Small intestine (tissue), 7 donors: Measurements from ENCODE around the gene RIIAD1. TPM values are rescaled to one million over a fixed set of nuclear protein-coding genes. Genes with fewer than 3 reads are reported as not detected.

ENCODE experiments used
- DNase-seq, 2 donors: peaks; one replicate each; pipeline versions ENCODE4 v3.0.0 to v3.0.0-alpha.2; 2013
- FAIRE-seq: peaks from 2 replicates; lab custom pipeline; 2012; peaks lifted over from hg19 to GRCh38; lab: Jason Lieb, UNC
- H3K27ac ChIP-seq, 3 donors: one replicate each; pipeline ENCODE4 v1.5.1; 2013; ENCODE audit warnings: low read length in 2 of 3, mild to moderate bottlenecking in 2 of 3, control low read depth in 1 of 3, inconsistent platforms in 1 of 3, low read depth in 1 of 3, moderate library complexity in 1 of 3
- H3K27me3 ChIP-seq, 3 donors: one replicate each; pipeline ENCODE4 v1.6.1; 2013; ENCODE audit warnings: low read length in 3 of 3, inconsistent platforms in 1 of 3; ENCODE audit not compliant: control insufficient read depth in 3 of 3, insufficient read depth in 3 of 3
- H3K36me3 ChIP-seq, 3 donors: one replicate each; pipeline ENCODE4 v1.6.1; 2013; ENCODE audit warnings: low read length in 3 of 3, inconsistent platforms in 1 of 3, low read depth in 1 of 3, mild to moderate bottlenecking in 1 of 3, moderate library complexity in 1 of 3; ENCODE audit not compliant: control insufficient read depth in 3 of 3, insufficient read depth in 2 of 3
- H3K4me1 ChIP-seq, 3 donors: one replicate each; pipeline ENCODE4 v1.6.1; 2013; ENCODE audit warnings: low read length in 2 of 3, inconsistent platforms in 1 of 3, low read depth in 1 of 3, mild to moderate bottlenecking in 1 of 3, moderate library complexity in 1 of 3; ENCODE audit not compliant: control insufficient read depth in 3 of 3, insufficient read depth in 2 of 3
- H3K4me3 ChIP-seq, 3 donors: one replicate each; pipeline ENCODE4 v1.5.1; 2013; ENCODE audit warnings: low read length in 3 of 3, control low read depth in 1 of 3, inconsistent platforms in 1 of 3, low read depth in 1 of 3, mild to moderate bottlenecking in 1 of 3, moderate library complexity in 1 of 3
- H3K9me3 ChIP-seq, 2 donors: one replicate each; pipeline ENCODE4 v1.6.1; 2013; ENCODE audit warnings: low read depth in 1 of 2, low read length in 1 of 2; ENCODE audit not compliant: control insufficient read depth in 2 of 2, insufficient read depth in 1 of 2
- WGBS, 3 donors: extraction: QIAGEN DNeasy Blood & Tissue Kit; methylation state at CpG; one replicate each; pipeline ENCODE4 v1.1.7; 2013; 5-methylcytosine and 5-hydroxymethylcytosine counted together
- polyA plus RNA-seq, 4 donors: library from polyadenylated mRNA; stranded (reverse) in 3 of 4; unstranded in 1 of 4; fragments of 200-250 nt in 3 of 4; fragments of 120-200 nt in 1 of 4; gene quantifications; one replicate each; pipeline versions ENCODE4 v1.2.1 to v1.2.3, GENCODE V29; 2013
- donor health status: healthy with polysubstance abuse.
- donor health status: control.
- donor health status: control.
- donor health status: Bipolar disorder and iron deficiency.
- donor health status: healthy.

The RIIAD1 gene
- polyA plus RNA-seq, 4 donors, result 1.6 to 14.8 TPM; not detected in 2

DNA sequence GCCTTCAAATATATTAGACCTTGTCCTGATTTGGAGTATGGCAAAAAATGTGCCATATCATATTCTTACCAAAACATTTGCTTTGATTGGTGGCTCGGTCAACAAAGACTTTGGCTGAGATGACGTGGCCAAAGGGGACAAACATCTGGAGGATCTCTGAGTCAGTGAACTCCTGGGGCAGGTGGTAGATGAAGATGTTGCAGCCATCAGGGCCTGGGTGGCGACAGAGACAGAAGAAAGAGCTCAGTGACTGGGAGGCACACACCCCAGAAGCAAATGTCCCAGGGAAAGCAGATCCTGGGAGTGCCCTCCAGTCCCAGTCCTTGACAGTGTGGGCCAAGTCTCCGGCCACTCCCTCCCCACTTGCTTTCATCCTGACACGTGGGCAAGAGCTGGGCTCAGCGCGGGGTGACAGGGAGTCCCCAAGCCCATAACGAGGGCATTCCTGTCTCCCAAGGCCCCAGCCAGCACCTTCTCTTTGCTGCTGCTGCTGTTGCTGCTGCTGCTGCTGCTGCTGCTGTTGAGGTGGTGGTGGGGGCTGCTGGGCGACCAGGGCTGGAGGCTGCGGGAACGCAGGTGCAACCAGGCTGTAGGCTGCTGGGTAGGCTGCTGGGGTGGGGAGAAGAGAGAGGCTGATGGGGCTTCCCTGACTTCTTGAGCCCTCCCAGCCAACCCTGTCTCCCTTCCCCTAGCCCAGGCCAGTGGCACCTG, 15.4 kb upstream of the RIIAD1 start:
- peaks cover 0 to 92% (median 3%) of the 10 kb centered on the region in 3 donors for H3K36me3 ChIP-seq
- FAIRE-seq, result no peak

DNA sequence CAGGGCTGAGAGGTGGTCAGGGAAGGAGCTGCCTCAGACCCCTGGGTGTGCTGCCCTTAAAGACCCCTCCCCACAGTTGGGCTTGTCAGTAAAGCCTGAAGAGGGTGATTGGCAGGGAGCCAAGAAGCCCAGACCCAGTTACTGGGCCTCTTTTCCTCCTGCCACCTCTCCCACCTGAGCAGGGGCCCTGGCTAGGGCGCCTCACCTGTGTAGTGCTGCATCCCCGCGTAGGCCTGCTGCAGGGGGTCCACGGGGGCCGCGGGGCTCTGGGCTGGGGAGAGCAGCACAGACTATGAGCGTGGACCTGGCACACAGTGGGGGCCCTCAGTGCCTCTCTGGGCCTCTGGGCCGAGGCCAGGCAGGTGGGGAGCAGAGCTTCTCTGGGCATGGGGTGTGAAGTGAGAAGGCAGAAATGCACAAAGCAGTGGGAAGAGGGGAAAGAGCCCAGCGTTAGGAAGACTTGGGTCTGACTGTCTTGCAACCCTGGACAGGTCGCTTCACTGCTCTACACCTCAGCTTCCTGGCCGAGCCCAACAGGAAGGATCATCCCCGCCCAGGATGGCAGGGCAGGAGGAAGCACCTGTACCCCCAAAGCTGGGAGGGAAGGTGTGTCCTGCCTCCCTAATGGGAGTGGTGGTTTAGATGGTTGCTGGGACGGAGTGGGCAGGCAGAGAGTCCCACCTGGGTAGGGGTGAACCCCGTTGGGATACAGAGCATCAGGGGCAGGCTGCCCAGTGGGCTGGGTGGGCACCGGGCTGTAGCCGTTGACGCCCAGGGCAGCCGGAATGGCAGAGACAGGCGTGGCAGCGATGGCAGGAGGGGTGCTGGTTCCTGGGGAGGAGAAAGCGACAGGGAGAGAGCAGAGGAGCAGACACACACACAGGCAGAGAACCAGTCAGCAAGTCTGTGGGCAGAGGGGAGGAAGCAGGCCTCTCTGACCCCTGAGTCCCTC, 14.6 kb upstream of the RIIAD1 start:
- no peak for DNase-seq
- H3K27me3 ChIP-seq, result no peaks in the 10 kb centered on the region
- no peaks in the 10 kb centered on the region for H3K9me3 ChIP-seq
- H3K27ac ChIP-seq, result no peak overlapping the region
- peaks cover 0 to 30% (median 0%) of the 10 kb centered on the region in 3 donors for H3K4me1 ChIP-seq
- 72 to 81% (median 79%) methylated on average over 21 of the region's 21 CpGs for WGBS, 3 donors
- no peak overlapping the region for H3K4me3 ChIP-seq
- H3K36me3 ChIP-seq, result peaks cover 0 to 95% (median 0%) of the 10 kb centered on the region in 3 donors
- FAIRE-seq, result no peak

More for the DNA sequence above, 15.4 kb upstream of the RIIAD1 start:
- no peak overlapping the region for H3K27ac ChIP-seq
- peak in 1 of 2 donors; percentile 64 for DNase-seq
- H3K9me3 ChIP-seq, result no peaks in the 10 kb centered on the region
- no peak overlapping the region for H3K4me3 ChIP-seq
- peaks cover 0 to 21% (median 0%) of the 10 kb centered on the region in 3 donors for H3K4me1 ChIP-seq
- WGBS, 3 donors, result 12 to 57% (median 27%) methylated on average over 10 to 11 of the region's 11 CpGs
- no peaks in the 10 kb centered on the region for H3K27me3 ChIP-seq

DNA sequence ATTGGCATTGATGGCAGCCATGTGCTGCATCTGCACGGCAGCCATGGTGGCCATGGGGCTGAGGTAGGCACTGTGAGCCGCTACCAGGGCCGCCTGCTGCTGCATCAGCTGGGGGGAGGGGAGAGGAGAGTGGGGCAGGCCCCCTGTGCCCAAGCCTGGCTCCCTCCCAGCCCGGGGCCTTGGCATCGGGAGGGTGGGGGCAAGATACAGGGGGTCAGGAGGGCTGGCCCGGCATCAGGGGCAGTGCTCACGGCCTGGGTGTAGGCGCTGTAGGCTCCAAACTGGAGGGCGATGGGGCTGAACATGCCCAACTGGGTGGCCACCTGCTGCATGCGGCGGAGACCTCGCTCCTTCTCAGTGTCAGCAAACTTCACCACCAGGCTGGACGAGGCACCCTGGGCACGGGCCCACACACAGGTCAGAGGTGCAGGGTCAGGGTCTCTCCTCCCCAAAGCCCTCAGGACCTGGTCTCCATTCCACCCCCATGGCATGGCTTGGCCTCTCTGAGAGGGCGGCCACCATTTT, 13.7 kb upstream of the RIIAD1 start:
- 92 to 94% (median 92%) methylated on average over 12 to 15 of the region's 15 CpGs for WGBS, 3 donors
- no peak for DNase-seq
- no peak for FAIRE-seq

DNA sequence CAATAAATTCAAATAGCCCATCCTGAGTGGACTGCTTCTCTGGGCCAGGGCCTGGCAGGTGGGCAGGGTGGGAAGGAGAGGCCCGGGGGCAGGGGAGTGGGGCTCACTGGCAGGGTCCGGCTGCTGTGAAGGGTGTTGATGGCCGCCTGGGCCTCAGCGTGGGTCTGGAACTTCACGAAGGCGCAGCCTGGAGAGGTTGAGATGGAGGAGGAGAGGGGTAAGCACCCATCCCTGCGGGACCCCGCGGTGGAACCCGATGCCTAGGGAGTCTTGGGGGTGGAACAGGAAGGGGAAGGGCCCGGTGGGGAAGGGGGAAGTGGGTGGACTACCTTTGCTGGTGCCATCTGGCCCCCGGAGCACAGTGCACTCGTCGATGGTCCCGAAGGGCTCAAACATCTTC, 12.4 kb upstream of the RIIAD1 start:
- peaks cover 0 to 51% (median 7%) of the 10 kb centered on the region in 3 donors for H3K4me1 ChIP-seq
- H3K27ac ChIP-seq, result no peak overlapping the region
- DNase-seq (no peak), FAIRE-seq (no peak)
- peaks cover 0 to 90% (median 0%) of the 10 kb centered on the region in 3 donors for H3K36me3 ChIP-seq
- no peaks in the 10 kb centered on the region for H3K9me3 ChIP-seq
- no peaks in the 10 kb centered on the region for H3K27me3 ChIP-seq
- 83 to 94% (median 88%) methylated on average over 13 to 15 of the region's 15 CpGs for WGBS, 3 donors
- no peak overlapping the region for H3K4me3 ChIP-seq

More for the DNA sequence above, 13.7 kb upstream of the RIIAD1 start:
- Histone ChIP-seq H3K36me3 (peaks cover 0 to 96% (median 0%) of the 10 kb centered on the region in 3 donors), H3K4me1 (peaks cover 0 to 38% (median 7%) of the 10 kb centered on the region in 3 donors), H3K9me3 (no peaks in the 10 kb centered on the region), H3K27me3 (no peaks in the 10 kb centered on the region), H3K27ac (no peak overlapping the region), H3K4me3 (no peak overlapping the region)

DNA sequence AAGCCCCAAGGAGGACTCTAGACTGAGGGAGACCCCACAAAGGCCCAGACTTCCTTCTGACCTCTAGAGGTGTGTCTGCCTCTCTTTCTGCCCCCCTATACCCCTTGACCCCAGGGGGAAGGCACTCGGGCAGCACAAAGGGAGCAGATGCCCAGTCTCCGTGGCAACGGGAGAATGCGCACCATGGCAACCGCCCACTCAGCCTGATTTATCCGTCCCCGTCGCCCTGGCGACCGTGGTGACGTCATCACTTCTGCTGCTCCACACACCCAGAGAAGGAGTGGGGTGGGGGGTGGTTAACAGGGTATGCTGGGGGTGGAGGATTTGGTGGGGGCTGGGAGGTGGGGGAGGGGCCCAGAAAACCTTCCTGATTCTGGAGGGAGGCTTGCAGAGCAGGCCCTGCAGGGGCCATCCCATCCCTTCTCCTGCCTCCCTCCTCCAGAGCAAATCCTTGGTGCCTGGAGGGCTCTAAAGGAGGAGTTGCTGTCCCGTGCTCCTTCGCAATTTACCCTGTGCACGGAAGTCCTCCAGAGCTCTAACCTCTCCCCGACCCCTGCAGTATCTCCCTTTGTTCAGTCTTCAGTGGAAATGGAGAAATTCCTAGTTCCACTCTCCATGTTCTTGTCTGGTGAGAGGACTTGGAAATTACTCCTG, 11.0 kb upstream of the RIIAD1 start:
- Histone ChIP-seq H3K27ac (no peak overlapping the region), H3K27me3 (no peaks in the 10 kb centered on the region), H3K9me3 (no peaks in the 10 kb centered on the region), H3K36me3 (peaks cover 0 to 85% (median 0%) of the 10 kb centered on the region in 3 donors), H3K4me1 (peaks cover 0 to 55% (median 7%) of the 10 kb centered on the region in 3 donors), H3K4me3 (no peak overlapping the region)
- no peak for FAIRE-seq
- DNase-seq, result peak in 1 of 2 donors; percentile 42
- WGBS, 3 donors, result 62 to 80% (median 78%) methylated on average over 13 to 15 of the region's 15 CpGs

DNA sequence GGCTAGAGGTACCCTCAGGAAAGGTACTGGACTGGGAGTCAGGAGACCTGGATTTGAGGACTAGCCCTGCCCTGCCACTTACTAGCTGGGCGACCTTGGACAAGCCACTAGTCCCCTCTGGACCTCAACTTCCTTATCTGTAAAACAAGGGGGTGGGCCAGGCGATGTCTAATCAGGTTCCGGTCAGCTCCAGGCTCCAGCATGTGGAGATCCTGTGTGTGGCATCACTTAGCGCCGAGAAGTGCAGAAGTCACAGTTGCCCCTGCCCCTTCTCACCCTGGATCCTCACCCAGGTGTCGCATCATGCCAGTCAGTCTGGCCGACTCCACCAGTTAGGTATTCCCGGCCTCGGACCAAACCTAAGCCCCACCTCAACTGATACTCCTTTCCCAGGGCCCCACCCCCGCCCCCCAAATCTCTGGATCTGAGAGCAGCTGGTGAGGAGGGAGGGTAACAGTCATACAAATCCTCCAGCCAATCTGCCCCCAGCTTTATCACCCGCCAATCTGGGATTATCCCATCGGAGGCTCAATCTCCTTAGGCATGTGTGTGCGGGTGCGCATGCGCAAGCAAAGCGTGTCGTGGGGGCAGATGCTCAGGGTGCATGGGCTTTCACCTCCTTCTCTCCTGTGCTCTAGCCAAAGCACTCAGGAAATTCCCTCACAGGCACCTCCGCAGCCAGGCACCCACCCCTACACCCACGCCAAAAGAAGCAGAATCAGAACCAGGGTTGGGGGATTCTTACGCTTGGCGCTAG, 10.1 kb upstream of the RIIAD1 start:
- Histone ChIP-seq H3K4me3 (no peak overlapping the region), H3K27me3 (no peaks in the 10 kb centered on the region), H3K4me1 (peaks cover 0 to 60% (median 7%) of the 10 kb centered on the region in 3 donors), H3K27ac (peak overlapping the region in 1 of 3 donors; percentile 67), H3K9me3 (no peaks in the 10 kb centered on the region), H3K36me3 (peaks cover 0 to 76% (median 0%) of the 10 kb centered on the region in 3 donors)
- FAIRE-seq, result no peak
- WGBS, 3 donors, result 85 to 93% (median 89%) methylated on average over 21 of the region's 21 CpGs
- DNase-seq, result no peak

DNA sequence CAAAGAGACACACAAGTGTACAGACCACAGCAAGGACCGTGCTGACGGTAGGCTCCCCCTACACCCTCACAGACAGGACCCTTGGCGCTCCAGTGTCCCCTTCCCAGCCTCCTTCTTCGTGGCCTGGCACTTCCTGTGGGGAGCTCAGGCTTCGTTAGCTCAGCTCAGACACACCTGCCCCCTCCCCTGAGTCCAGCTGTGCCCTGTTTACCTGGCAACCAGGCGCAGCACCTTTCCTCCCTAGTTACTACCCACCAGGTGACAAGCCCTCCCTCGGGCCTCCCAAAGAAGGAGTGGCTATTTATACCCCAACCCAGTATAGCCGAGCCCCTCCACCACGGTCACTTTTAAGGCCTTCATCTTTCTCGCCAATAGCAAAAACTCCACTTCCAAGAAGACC, 9.4 kb upstream of the RIIAD1 start:
- no peaks in the 10 kb centered on the region for H3K9me3 ChIP-seq
- FAIRE-seq, result no peak
- no peaks in the 10 kb centered on the region for H3K27me3 ChIP-seq
- peaks cover 0 to 68% (median 0%) of the 10 kb centered on the region in 3 donors for H3K36me3 ChIP-seq
- 40 to 57% (median 45%) methylated on average over 10 of the region's 10 CpGs for WGBS, 3 donors
- peak overlapping the region in 1 of 3 donors; percentile 30 for H3K4me3 ChIP-seq
- DNase-seq, result peak; percentile 15 to 73
- H3K27ac ChIP-seq, result peak overlapping the region in 1 of 3 donors; percentile 67
- peaks cover 0 to 59% (median 7%) of the 10 kb centered on the region in 3 donors for H3K4me1 ChIP-seq
